Stimulated activated CD4-positive, alpha-beta T cell treated with anti-CD3 and anti-CD28 coated beads, Interleukin-1b, Interleukin-23, amount 100 ng/mL, for 24 hours (primary cell): ENCODE results near the gene PC.

ENCODE experiments used
- DNase-seq, 4 experiments: peaks; one replicate each; pipeline ENCODE4 v3.0.0-alpha.2; 2020; ENCODE audit warnings: low read depth in 4 of 4, low spot score in 1 of 4

Gene PC

GRCh38 chr11:66957971-66958231 lies 282 bp downstream of the PC start:
- peak in 2 of 4 experiments; percentile 16 to 40 for DNase-seq

DNA sequence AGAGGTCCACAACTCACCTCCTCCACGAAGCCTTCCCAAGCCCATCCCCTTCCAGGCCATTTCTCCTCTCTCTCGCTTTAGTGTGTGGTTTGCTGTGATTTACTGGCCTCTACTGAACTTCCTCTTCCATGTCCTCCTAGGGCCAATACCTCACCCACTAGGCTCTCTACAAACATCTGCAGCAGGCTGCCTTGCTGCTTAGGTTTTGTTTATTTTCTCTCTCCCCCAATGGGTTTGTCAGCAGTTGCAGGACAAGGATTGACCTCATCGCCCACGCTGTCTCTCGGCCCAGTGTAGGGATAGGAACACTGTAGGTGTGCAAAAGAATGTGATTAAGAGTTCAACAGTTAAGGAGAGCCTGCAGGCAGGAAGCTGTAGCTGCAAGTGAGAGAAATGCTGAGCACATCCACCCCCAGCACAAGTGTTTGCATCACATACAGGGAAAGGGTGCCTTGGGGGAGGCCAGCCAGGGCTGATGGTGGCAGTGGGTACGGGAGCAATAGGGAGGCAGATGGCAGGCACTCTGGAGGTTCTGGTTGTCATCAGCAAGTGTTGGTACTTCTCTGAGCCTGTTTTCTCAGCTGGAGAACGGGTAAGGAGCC lies 1.4 kb downstream of the PC start:
- DNase-seq: no peak

DNA sequence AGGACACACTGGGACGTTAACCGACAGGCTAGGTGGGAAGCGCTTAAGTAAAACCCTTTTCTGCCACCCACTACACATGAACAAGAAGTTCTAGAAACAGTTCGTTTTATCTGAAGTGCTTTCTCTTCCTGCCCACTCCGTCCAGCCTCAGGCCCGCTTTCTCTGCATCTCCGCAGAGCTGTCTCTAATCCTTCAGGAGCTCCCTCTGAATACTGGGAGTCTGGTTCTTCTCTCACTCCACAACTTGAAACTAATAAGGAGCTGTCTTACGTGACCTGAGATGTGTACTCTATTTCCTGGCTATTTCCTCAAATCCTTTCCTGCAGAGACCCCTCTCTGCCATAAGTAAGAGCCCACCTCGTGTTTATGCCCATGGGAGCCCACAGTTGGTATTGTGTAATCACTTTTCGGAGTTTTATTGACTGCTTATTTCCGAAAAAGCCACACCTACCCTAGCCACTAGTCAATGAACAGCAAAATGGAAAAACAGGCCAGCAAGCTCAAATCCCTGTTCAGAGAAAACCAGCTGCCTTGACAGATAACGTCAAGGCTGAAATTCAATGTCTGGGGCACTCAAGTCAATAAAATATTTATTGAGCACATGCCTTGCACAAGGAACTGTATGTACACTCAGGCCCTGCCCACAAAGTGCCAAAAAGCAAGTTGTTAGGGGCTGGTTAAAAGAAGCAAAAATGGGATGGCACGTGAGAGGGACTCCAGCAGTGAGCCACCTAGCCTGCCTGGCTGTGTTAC lies 4.9 kb downstream of the PC start:
- no peak for DNase-seq

- DNase-seq: no peak
These were observed 6.3 kb downstream of the PC start for GRCh38 chr11:66951927-66952337.

- no peak for DNase-seq
These were observed 7.0 kb downstream of the PC start for GRCh38 chr11:66951135-66951534.

- DNase-seq: peak in 1 of 4 experiments; percentile 19
These were observed 8.1 kb downstream of the PC start for GRCh38 chr11:66950112-66950535.

DNA sequence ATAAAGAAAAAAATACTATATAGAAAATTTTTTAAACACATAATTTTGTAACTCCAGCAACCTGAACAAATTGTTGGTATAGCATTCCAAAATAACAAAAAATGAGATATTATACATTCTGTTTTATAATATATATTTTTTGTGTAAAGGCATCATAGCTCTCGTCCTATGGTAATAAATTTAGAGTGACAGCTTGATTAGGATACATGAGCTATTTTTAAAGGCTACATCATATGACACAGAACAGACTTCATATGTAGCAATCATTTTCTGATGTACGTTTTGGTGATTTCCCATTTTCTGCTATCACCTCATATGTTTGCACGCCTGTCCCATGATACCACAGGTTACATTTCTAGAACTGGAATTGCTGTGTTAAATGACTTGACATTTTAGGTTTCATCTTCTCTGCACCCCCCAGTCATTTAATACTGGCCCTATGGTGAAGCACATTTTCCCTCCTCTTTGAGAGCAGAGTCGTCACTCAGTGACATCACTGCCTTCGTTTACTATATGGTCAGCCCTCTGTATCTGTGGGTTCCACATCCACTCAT lies 19.5 kb downstream of the PC start:
- DNase-seq: no peak

- DNase-seq: no peak
These were observed 20.9 kb downstream of the PC start for GRCh38 chr11:66937193-66937733.

- DNase-seq: no peak
These were observed 21.9 kb downstream of the PC start for GRCh38 chr11:66936311-66936711.

GRCh38 chr11:66934950-66935779 lies 23.0 kb downstream of the PC start:
- no peak for DNase-seq

DNA sequence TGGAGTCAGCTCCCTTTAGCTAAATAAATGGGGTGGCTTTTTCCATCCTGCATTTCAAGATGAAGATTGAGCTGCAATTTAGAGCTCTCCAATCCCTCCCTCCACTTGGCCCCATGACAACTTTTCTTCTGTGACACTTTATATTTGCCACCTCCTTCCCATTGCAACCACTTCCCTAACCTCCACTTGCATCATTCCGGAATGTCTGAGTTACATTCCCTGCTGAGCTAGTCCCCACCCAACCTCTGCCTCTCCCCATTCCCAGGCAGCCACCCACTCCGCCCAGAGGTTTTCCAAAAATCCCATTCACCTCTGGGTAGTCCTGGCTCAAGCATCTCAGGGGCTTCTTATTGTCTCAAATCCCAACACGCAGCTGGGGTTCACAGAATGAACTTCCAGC lies 24.7 kb downstream of the PC start:
- no peak for DNase-seq

GRCh38 chr11:66932543-66932942 lies 25.6 kb downstream of the PC start:
- DNase-seq: no peak

DNA sequence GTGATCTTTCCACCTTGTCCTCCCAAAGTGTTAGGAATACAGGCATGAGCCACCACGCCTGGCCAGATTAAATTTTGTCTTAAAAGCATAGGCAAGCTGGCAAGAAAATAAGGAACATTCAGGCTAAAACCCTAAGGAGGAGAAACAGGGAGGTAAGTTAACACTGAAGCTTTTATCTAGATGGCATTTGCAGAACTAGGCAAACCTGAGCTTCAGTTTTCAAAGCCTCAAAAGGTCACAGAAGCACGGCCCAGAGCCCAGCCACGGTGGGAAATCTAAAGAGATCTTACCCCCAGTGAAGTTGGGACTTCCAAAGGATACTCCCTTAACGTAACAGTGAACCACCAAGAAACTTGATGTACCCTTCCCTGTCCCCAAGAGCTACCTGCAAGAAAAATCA lies 28.4 kb downstream of the PC start:
- no peak for DNase-seq

DNA sequence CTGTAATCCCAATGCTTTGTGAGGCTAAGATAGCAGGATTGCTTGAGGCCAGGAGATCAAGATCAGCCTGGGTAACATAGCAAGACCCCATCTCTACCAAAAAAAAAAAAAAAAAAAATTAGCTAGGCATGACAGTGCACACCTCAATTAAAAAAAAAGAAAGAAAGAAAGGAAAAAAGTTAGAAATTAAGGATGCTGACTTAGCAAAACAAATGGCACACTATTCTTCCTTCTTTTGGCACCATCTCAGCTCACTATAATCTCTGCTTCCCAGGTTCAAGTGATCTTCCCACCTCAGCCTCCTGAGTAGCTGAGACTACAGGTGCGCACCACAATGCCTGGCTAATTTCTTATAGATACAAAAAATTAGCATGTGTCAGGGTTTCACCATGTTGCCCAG lies 33.9 kb downstream of the PC start:
- no peak for DNase-seq

DNA sequence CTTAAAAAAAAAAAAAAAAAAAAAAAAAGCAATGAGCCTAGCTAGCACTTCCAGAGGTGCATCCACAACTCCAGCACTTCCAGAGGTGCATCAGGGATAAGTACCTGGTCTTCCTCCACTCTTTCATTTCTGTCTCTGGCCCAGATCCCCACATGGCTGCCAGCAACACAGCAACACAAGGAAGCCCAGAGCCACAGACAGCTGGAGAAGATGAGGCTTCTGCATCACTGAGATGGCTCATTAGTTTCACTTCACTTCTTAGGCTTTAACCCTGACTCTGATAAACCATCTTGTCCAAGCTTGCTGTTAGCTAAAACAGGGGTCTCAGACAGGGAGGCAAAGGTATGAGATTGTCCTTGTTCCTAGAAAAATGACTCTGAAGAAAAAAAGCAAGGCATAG lies 35.6 kb downstream of the PC start:
- DNase-seq: no peak

- DNase-seq: no peak
These were observed 37.0 kb downstream of the PC start for GRCh38 chr11:66920978-66921784.

DNA sequence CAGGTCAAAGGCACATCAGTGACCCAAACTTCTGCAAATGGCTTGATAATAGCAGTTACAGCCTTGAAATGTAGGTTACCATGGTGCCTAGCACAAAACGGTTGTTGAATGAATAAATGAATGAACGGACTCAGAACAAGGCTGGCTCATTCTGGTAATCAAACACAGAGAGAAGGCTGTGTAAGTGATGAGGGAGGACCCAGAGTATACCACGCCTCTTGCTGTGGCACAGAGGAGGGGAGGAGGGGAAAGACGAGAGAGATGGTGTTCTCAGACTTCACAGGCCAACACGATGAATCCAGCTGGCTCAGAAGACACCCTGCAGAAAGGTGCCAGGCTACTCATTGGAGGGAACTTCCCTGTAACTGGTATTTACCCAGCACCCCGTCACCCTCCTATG lies 38.3 kb downstream of the PC start:
- no peak for DNase-seq

GRCh38 chr11:66918741-66919140 lies 39.4 kb downstream of the PC start:
- DNase-seq: no peak

DNA sequence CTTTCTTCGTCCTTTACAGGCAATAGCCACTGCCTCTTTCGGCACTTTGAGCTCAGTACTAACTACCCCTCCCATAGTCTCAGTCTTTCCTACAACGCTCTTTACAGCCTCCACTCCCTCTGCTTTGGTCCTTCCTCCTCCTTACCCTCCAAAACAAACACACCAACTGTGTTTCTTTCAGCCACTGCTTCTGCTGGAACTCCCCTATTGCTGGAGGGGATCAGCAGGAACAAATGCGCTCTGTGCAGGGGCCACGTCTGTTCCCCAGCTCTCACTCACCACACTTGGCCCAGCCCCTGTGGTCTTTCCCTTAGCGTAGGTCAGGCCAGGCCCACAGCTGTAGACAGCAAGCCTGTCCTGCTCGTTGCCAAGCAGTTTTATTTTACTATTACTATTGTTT lies 42.3 kb downstream of the PC start:
- DNase-seq: no peak

- no peak for DNase-seq
These were observed 42.9 kb downstream of the PC start for GRCh38 chr11:66915046-66915832.
